Measurements from ENCODE around the gene HGD.

GRCh38 chr3:120608506-120608905 lies 73.5 kb downstream of the HGD start:
- TF ChIP-seq POLR2AphosphoS5 (IDR thresholded peaks at IDR 0.05) (no peak), CTCF (IDR thresholded peaks at IDR 0.05) (no peak)
